A549 (cell line): Measurements from ENCODE around the gene RNH1.

Source experiments
- RARB ChIP-seq: fragments of 250-450 bp; sonication (Bioruptor Pico); IDR thresholded peaks from 2 replicates; pipeline ENCODE4 v1.8.0; 2021; ENCODE audit warnings: mild to moderate bottlenecking, moderate library complexity
- RCOR1 ChIP-seq: fragments of 150-350 bp; IDR thresholded peaks from 2 replicates; pipeline ENCODE4 v1.6.1; 2014; ENCODE audit warnings: antibody characterized with exemption, low read length, low read depth

- TF ChIP-seq RARB (CRISPR knock-in tag): no peak
- TF ChIP-seq RCOR1: no peak
Measured at GRCh38 chr11:486189-486588, 20.9 kb downstream of the RNH1 start.
